ENCODE measurements around the gene UBE4B.

Gene UBE4B

GRCh38 chr1:10121688-10122087, 88.9 kb downstream of the UBE4B start:
- DNase-seq: no peak

GRCh38 chr1:10122926-10123325, 90.2 kb downstream of the UBE4B start:
- DNase-seq: no peak

GRCh38 chr1:10128101-10128765, 95.5 kb downstream of the UBE4B start:
- no peak for DNase-seq

GRCh38 chr1:10132316-10132715, 99.6 kb downstream of the UBE4B start:
- no peak for DNase-seq

- no peak for DNase-seq
Observed at GRCh38 chr1:10132852-10133251, 100.1 kb downstream of the UBE4B start.

- DNase-seq: no peak
Observed at GRCh38 chr1:10140981-10141380, 108.2 kb downstream of the UBE4B start.

- no peak for DNase-seq
Observed at GRCh38 chr1:10143961-10144485, 111.3 kb downstream of the UBE4B start.

- DNase-seq: no peak
Observed at GRCh38 chr1:10146391-10146790, 113.6 kb downstream of the UBE4B start.

GRCh38 chr1:10149231-10149630, 116.5 kb downstream of the UBE4B start:
- DNase-seq: no peak

- DNase-seq: no peak
Observed at GRCh38 chr1:10152709-10153284, 120.0 kb downstream of the UBE4B start.

GRCh38 chr1:10155087-10155712, 122.4 kb downstream of the UBE4B start:
- no peak for DNase-seq

GRCh38 chr1:10160173-10160572, 127.4 kb downstream of the UBE4B start:
- DNase-seq: no peak

GRCh38 chr1:10160907-10161490, 128.2 kb downstream of the UBE4B start:
- no peak for DNase-seq

GRCh38 chr1:10161541-10162290, 129.0 kb downstream of the UBE4B start:
- no peak for DNase-seq

GRCh38 chr1:10168912-10169514, 136.3 kb downstream of the UBE4B start:
- DNase-seq: no peak

- no peak for DNase-seq
Observed at GRCh38 chr1:10170239-10170574, 137.4 kb downstream of the UBE4B start.

GRCh38 chr1:10171105-10171767, 138.5 kb downstream of the UBE4B start:
- no peak for DNase-seq

GRCh38 chr1:10171995-10172669, 139.4 kb downstream of the UBE4B start:
- DNase-seq: no peak

- DNase-seq: no peak
Observed at GRCh38 chr1:10173582-10173981, 140.8 kb downstream of the UBE4B start.

- no peak for DNase-seq
Observed at GRCh38 chr1:10177876-10178275, 145.1 kb downstream of the UBE4B start.

- no peak for DNase-seq
Observed at GRCh38 chr1:10178597-10179405, 146.0 kb downstream of the UBE4B start.
